Duodenal mucosa (tissue), 2 donors: ENCODE data around the gene CUX1.

Source experiments
- H3K27ac ChIP-seq: one replicate; pipeline ENCODE4 v1.7.0; 2013; ENCODE audit warnings: low read depth, low read length
- H3K27me3 ChIP-seq, 2 donors: one replicate each; pipeline ENCODE4 v1.7.0; 2013; ENCODE audit warnings: low read length in 2 of 2, control low read depth in 1 of 2; ENCODE audit not compliant: insufficient read depth in 2 of 2, control insufficient read depth in 1 of 2
- H3K36me3 ChIP-seq, 2 donors: one replicate each; pipeline ENCODE4 v1.7.0; 2013; ENCODE audit warnings: low read length in 2 of 2, control low read depth in 1 of 2; ENCODE audit not compliant: insufficient read depth in 2 of 2, control insufficient read depth in 1 of 2
- H3K4me1 ChIP-seq, 2 donors: one replicate each; pipeline ENCODE4 v1.7.0; 2013; ENCODE audit warnings: low read length in 2 of 2, control low read depth in 1 of 2; ENCODE audit not compliant: insufficient read depth in 2 of 2, control insufficient read depth in 1 of 2
- H3K4me3 ChIP-seq, 2 donors: one replicate each; pipeline ENCODE4 v1.7.0; 2013; ENCODE audit warnings: low read length in 2 of 2, low read depth in 1 of 2
- H3K9ac ChIP-seq, 2 donors: one replicate each; pipeline ENCODE4 v1.7.0; 2013; ENCODE audit warnings: low read length in 2 of 2, low read depth in 1 of 2
- H3K9me3 ChIP-seq, 2 donors: one replicate each; pipeline ENCODE4 v1.7.0; 2013; ENCODE audit warnings: low read length in 2 of 2, control low read depth in 1 of 2; ENCODE audit not compliant: control insufficient read depth in 1 of 2

Gene CUX1, protein sequence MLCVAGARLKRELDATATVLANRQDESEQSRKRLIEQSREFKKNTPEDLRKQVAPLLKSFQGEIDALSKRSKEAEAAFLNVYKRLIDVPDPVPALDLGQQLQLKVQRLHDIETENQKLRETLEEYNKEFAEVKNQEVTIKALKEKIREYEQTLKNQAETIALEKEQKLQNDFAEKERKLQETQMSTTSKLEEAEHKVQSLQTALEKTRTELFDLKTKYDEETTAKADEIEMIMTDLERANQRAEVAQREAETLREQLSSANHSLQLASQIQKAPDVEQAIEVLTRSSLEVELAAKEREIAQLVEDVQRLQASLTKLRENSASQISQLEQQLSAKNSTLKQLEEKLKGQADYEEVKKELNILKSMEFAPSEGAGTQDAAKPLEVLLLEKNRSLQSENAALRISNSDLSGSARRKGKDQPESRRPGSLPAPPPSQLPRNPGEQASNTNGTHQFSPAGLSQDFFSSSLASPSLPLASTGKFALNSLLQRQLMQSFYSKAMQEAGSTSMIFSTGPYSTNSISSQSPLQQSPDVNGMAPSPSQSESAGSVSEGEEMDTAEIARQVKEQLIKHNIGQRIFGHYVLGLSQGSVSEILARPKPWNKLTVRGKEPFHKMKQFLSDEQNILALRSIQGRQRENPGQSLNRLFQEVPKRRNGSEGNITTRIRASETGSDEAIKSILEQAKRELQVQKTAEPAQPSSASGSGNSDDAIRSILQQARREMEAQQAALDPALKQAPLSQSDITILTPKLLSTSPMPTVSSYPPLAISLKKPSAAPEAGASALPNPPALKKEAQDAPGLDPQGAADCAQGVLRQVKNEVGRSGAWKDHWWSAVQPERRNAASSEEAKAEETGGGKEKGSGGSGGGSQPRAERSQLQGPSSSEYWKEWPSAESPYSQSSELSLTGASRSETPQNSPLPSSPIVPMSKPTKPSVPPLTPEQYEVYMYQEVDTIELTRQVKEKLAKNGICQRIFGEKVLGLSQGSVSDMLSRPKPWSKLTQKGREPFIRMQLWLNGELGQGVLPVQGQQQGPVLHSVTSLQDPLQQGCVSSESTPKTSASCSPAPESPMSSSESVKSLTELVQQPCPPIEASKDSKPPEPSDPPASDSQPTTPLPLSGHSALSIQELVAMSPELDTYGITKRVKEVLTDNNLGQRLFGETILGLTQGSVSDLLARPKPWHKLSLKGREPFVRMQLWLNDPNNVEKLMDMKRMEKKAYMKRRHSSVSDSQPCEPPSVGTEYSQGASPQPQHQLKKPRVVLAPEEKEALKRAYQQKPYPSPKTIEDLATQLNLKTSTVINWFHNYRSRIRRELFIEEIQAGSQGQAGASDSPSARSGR (N-terminal part only)

DNA sequence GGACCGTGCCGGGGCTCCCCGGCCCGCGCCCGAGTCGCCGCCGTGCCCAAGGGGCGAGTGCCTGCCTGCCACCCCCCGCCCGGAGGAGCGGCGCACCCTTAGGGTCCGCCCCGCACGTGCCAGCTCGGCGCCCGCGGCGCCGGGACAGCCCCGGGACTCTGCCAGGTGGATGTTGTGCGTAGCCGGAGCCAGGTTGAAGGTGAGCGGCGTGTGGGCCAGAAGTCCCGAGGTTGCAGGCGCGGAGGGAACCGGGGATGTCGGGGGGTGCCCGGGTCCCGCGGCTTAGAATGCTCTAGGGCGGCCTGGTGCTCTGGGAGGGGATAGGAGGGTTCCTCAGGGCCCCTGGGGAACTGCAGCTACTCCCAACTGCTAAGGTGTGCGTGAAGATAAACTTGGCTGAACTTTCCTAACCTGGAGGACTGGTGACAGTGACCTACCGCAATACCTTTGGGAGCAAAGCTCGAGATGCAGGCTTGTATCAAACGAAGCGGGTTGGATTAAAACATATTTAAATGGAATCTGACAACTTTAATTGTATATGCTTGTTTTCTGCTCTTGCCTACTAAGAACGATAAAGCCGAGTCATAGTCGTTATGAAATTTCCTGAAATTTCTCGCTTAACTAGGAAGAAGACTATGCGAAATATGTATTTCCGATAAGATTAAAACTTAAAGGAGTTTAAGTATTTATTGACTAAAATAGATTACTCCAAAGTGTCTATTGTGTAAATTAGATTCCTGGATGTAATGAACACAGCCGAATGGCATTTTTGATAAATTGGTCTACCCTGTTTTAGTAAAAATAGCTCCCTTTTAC lies at the start of gene CUX1:
CUX1 (plus strand) TSS at position 156 of the 816 bp plus-strand sequence; CDS start at position 170, 14 bp downstream.
- H3K27me3 ChIP-seq, result no peaks in the 10 kb centered on the region
- H3K36me3 ChIP-seq, result no peaks in the 10 kb centered on the region
- peak within 1 kb of the TSS; percentile 66 to 68 for H3K4me3 ChIP-seq
- peak within 1 kb of the TSS; percentile 32 to 43 for H3K9ac ChIP-seq
- peaks cover 7 to 12% of the 10 kb centered on the region in 2 donors for H3K4me1 ChIP-seq
- H3K9me3 ChIP-seq, result no peaks in the 10 kb centered on the region
- peak within 1 kb of the TSS; percentile 10 for H3K27ac ChIP-seq

DNA sequence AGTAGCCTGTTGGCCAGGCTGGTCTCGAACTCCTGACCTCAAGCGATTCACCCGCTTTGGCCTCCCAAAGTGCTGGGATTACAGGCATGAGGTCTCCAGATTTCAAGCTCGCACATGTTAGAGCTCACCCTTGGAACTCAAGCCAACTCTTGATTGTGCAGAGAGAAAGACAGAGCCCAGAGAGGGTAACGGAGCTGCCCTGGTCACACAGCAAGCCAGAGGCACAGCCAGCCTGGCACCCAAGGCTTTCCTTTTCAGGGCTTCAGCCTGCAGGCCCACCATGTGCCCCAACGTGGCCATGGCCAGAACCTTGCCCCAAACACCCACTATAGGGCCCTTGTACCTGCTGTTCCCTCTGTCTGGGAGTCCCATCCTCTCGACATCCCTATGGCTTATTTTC lies 49.1 kb upstream of the CUX1 start:
- no peaks in the 10 kb centered on the region for H3K4me1 ChIP-seq
- no peak overlapping the region for H3K4me3 ChIP-seq
- H3K9me3 ChIP-seq, result no peaks in the 10 kb centered on the region
- no peak overlapping the region for H3K27ac ChIP-seq
- peaks cover 0 to 3% of the 10 kb centered on the region in 2 donors for H3K27me3 ChIP-seq
- no peaks in the 10 kb centered on the region for H3K36me3 ChIP-seq
- H3K9ac ChIP-seq, result no peak overlapping the region

DNA sequence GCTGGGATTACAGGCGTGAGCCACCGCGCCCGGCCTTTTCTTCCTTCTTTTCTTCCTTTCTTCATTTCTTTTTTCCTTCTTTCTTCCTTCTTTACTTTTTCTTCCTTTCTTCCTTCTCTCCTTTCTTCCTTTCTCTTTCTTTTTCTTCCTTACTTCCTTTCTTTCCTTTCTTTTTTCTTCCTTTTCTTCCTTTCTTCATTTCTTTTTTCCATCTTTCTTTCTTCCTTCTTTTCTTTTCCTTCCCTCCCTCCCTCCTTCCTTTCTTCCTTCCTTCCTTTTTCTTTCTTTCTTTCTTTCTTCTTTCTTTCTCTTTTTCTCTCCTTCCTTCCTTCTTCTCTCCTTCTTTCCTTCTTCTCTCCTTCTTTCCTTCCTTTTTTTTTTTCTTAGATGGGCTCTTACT lies 47.0 kb upstream of the CUX1 start:
- H3K4me3 ChIP-seq, result no peak overlapping the region
- no peak overlapping the region for H3K9ac ChIP-seq
- H3K36me3 ChIP-seq, result no peaks in the 10 kb centered on the region
- H3K9me3 ChIP-seq, result no peaks in the 10 kb centered on the region
- no peaks in the 10 kb centered on the region for H3K4me1 ChIP-seq
- H3K27me3 ChIP-seq, result peaks cover 0 to 3% of the 10 kb centered on the region in 2 donors
- H3K27ac ChIP-seq, result no peak overlapping the region

DNA sequence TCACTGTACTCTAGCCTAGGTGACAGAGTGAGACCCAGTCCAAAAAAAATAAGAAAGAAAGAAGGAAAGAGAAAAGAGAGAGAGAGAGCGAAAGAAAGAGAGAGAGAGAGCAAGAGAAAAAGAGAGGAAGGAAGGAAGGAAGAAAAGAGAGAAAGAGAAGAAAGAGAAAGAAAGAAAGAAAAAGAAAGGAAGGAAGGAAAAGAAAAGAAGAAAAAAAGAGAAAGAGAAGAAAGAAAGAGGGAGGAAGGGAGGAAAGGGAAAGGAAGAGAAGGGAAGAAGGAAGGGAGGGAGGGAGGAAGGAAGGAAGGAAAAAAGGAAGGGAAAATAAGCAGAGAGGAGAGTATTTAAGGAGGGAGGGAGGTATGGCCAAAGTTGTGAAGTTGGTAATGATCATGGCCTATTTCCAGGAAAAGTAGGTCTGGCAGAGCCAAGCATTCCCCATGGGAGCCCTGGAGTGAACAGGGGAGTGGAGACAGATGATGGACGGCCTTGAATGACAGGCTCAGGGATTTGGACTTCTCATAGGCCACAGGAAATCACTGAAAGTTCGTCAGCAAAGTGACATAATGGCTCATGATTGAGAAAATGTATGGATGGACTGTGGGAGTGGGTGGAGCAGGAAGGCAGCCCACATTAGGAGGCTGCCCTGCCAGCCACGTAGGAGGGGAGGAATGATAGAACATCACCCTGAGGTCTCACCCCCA lies 44.8 kb upstream of the CUX1 start:
- no peaks in the 10 kb centered on the region for H3K36me3 ChIP-seq
- no peak overlapping the region for H3K4me3 ChIP-seq
- H3K9me3 ChIP-seq, result no peaks in the 10 kb centered on the region
- no peak overlapping the region for H3K9ac ChIP-seq
- H3K27ac ChIP-seq, result no peak overlapping the region
- H3K27me3 ChIP-seq, result peaks cover 0 to 3% of the 10 kb centered on the region in 2 donors
- H3K4me1 ChIP-seq, result no peaks in the 10 kb centered on the region

DNA sequence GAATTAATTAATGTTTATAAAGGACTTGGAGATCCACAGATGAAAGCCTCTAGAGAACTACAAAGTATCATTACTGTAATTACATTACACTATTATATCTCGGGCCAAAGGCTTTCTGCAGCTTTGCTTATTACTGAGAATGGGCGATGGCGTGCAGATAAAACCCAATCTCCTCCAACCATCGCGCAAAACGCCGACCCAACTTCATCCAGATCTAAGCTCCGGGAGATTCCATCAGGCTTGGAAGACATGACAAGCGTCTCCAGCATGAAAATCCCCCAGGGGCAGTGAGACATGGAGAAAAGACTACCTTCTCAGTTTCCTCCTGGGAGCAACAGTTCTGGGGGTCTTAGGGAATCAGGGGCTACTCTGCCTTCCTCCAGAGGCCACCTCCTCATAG lies 42.2 kb upstream of the CUX1 start:
- Histone ChIP-seq H3K4me3 (no peak overlapping the region), H3K9ac (no peak overlapping the region)

DNA sequence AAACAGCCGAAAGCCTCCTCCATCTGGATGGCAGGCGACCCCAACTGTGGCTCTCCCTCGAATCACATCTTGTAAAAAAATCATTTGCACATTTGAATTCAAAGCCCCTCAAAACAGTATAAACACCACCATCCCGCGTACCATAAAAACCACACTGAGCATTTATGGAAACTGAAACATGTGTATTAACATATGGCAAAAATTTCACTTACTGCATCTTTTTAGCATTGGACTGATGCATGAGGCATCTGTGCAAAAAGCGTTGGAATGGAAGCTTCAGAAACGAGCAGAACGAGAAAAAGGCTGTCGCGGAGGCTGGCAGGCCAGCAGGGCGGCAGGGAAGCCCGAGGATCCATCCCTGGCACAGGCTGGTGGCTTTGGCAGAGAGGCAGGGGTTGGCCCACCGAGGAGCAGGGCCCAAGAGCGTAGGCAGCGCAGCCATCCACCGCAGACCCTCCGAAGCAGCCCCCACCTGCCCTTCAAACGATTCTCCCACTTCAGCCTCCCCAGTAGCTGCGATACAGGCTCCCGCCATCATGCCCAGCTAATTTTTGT lies 39.3 kb upstream of the CUX1 start:
- no peaks in the 10 kb centered on the region for H3K36me3 ChIP-seq
- H3K9ac ChIP-seq, result no peak overlapping the region
- no peaks in the 10 kb centered on the region for H3K9me3 ChIP-seq
- H3K27ac ChIP-seq, result no peak overlapping the region
- H3K27me3 ChIP-seq, result no peaks in the 10 kb centered on the region
- no peak overlapping the region for H3K4me3 ChIP-seq
- H3K4me1 ChIP-seq, result peaks cover under 1 to 2% of the 10 kb centered on the region in 2 donors

More for the DNA sequence above, 42.2 kb upstream of the CUX1 start:
- no peak overlapping the region for H3K27ac ChIP-seq
- no peaks in the 10 kb centered on the region for H3K36me3 ChIP-seq
- no peaks in the 10 kb centered on the region for H3K4me1 ChIP-seq
- peaks cover 0 to 3% of the 10 kb centered on the region in 2 donors for H3K27me3 ChIP-seq
- H3K9me3 ChIP-seq, result no peaks in the 10 kb centered on the region

DNA sequence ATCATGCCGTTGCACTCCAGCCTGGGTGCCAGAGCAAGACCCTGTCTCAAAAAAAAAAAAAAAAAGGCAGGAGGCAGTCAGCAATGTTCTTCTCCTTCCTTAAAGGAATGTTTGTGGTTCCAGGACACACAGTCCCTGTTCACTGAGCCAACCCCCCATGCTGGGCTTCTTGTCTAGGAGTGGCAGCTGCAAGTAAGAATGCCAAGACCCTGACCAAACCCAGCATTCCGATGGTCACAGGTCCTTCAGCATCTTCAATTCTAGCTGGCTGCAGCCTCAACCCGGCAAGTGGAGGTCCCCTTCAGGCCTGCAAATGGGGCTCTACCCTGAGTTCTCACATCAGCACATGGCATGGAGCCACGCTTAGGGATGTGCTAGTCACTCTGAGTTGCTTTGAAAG lies 38.2 kb upstream of the CUX1 start:
- Histone ChIP-seq H3K9ac (no peak overlapping the region), H3K4me1 (peaks cover 11 to 12% of the 10 kb centered on the region in 2 donors), H3K27ac (no peak overlapping the region), H3K36me3 (no peaks in the 10 kb centered on the region), H3K9me3 (no peaks in the 10 kb centered on the region), H3K27me3 (no peaks in the 10 kb centered on the region), H3K4me3 (no peak overlapping the region)

DNA sequence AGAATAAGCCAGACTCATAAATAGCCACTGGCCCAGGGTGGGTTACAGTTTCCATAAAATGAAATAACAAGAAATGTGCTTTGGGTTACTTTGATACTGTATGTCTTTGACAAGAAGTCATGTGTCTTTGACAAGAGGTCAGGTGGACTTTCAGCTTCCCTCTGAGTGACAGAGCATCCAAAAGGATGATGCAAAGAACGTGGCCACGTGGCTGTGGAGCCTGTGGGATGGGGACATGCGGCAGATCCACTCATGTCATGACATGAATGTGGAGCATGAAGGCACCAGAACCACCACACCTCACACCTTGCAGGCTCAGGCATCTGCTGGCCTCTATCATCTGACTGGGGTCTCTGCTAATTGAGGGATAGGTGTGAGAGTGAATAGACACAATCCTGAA lies 37.1 kb upstream of the CUX1 start:
- peaks cover 15 to 19% of the 10 kb centered on the region in 2 donors for H3K4me1 ChIP-seq
- no peaks in the 10 kb centered on the region for H3K36me3 ChIP-seq
- no peak overlapping the region for H3K4me3 ChIP-seq
- H3K27me3 ChIP-seq, result no peaks in the 10 kb centered on the region
- H3K9ac ChIP-seq, result no peak overlapping the region
- no peak overlapping the region for H3K27ac ChIP-seq
- no peaks in the 10 kb centered on the region for H3K9me3 ChIP-seq
